WTC11 (cell line): ENCODE results near the gene EMC9. TPM values are rescaled to one million over a fixed set of nuclear protein-coding genes. Genes with fewer than 3 reads are reported as not detected.
A peak's percentile ranks its signal among the peaks of the same experiment; 100 is the strongest.

ENCODE experiments used
- ATAC-seq: fragments of 200-7000 bp; cut with Tn5 transposase; 2 replicates; pipeline ENCODE4 v1.10.0; 2021; ENCODE audit warnings: mild to moderate bottlenecking, moderate library complexity
- CTCF ChIA-PET: fragments of 300-600 bp; sonication (Branson Sonifier 250); formaldehyde crosslinking; loops from one replicate; lab custom pipeline; 2021; ENCODE audit warnings: antibody characterized with exemption; lab: Charles Lee
- POLR2A ChIA-PET: fragments of 350-600 bp; sonication (Branson Sonifier 250); formaldehyde crosslinking; loops from one replicate; lab custom pipeline; 2021; ENCODE audit warnings: antibody characterized with exemption; lab: Charles Lee
- DNase-seq: peaks from one replicate; pipeline ENCODE4 v3.0.0; 2021; ENCODE audit warnings: low spot score
- H3K27ac Mint-ChIP-seq: 2 replicates; pipeline ENCODE4 v1.8.0; 2021; ENCODE audit warnings: mixed read lengths
- H3K27me3 Mint-ChIP-seq: 2 replicates; pipeline ENCODE4 v1.8.0; 2021; ENCODE audit warnings: low read depth, mild to moderate bottlenecking, moderate library complexity, mixed read lengths
- H3K36me3 Mint-ChIP-seq: 2 replicates; pipeline ENCODE4 v1.8.0; 2021; ENCODE audit warnings: mixed read lengths
- H3K4me1 Mint-ChIP-seq: 2 replicates; pipeline ENCODE4 v1.8.0; 2022; ENCODE audit warnings: mixed read lengths
- H3K4me3 Mint-ChIP-seq: 2 replicates; pipeline ENCODE4 v1.8.0; 2021; ENCODE audit warnings: mild to moderate bottlenecking, moderate library complexity, mixed read lengths
- H3K9me3 Mint-ChIP-seq: 2 replicates; pipeline ENCODE4 v1.8.0; 2021; ENCODE audit warnings: mixed read lengths
- AR ChIP-seq: fragments of 250-450 bp; sonication (Bioruptor Pico); IDR thresholded peaks from 2 replicates; pipeline ENCODE4 v1.9.0; 2021; ENCODE audit warnings: mild to moderate bottlenecking
- ATF6 ChIP-seq: sonication (generic); formaldehyde crosslinking; IDR thresholded peaks from 2 replicates; pipeline ENCODE4 v1.8.1; 2023; ENCODE audit warnings: mild to moderate bottlenecking, missing genetic modification reagents
- ELF4 ChIP-seq: sonication (generic); formaldehyde crosslinking; IDR thresholded peaks from 2 replicates; pipeline ENCODE4 v1.8.1; 2022; ENCODE audit warnings: low read depth, mild to moderate bottlenecking, moderate library complexity, missing genetic modification reagents
- ETV6 ChIP-seq: sonication (generic); formaldehyde crosslinking; IDR thresholded peaks from 2 replicates; pipeline ENCODE4 v1.8.1; 2022; ENCODE audit warnings: mild to moderate bottlenecking, missing genetic modification reagents
- FOXJ3 ChIP-seq: sonication (generic); formaldehyde crosslinking; IDR thresholded peaks from 2 replicates; pipeline ENCODE4 v1.9.0; 2021; ENCODE audit warnings: missing genetic modification reagents, mild to moderate bottlenecking, borderline replicate concordance
- FOXP4 ChIP-seq: sonication (generic); formaldehyde crosslinking; IDR thresholded peaks from 2 replicates; pipeline ENCODE4 v1.8.0; 2022; ENCODE audit warnings: mild to moderate bottlenecking, missing genetic modification reagents
- IRF1 ChIP-seq: sonication (generic); formaldehyde crosslinking; IDR thresholded peaks from 2 replicates; pipeline ENCODE4 v1.8.0; 2023; ENCODE audit warnings: missing genetic modification reagents
- KAT7 ChIP-seq: sonication (generic); formaldehyde crosslinking; IDR thresholded peaks from 2 replicates; pipeline ENCODE4 v1.8.1; 2023; ENCODE audit warnings: missing genetic modification reagents, mild to moderate bottlenecking, borderline replicate concordance
- NFATC4 ChIP-seq: fragments of 250-450 bp; sonication (Bioruptor Pico); IDR thresholded peaks from 2 replicates; pipeline ENCODE4 v1.9.0; 2021; ENCODE audit warnings: mild to moderate bottlenecking
- NR2C2 ChIP-seq: sonication (generic); formaldehyde crosslinking; IDR thresholded peaks from 2 replicates; pipeline ENCODE4 v1.8.0; 2022; ENCODE audit warnings: mild to moderate bottlenecking, missing genetic modification reagents
- OVOL2 ChIP-seq: fragments of 250-450 bp; sonication (Bioruptor Pico); IDR thresholded peaks from 2 replicates; pipeline ENCODE4 v1.9.0; 2021; ENCODE audit warnings: mild to moderate bottlenecking, borderline replicate concordance
- PREB ChIP-seq: sonication (generic); formaldehyde crosslinking; IDR thresholded peaks from 2 replicates; pipeline ENCODE4 v1.8.1; 2022; ENCODE audit warnings: mild to moderate bottlenecking, missing genetic modification reagents, moderate library complexity, borderline replicate concordance
- RELA ChIP-seq: sonication (generic); formaldehyde crosslinking; IDR thresholded peaks from 2 replicates; pipeline ENCODE4 v1.8.1; 2022; ENCODE audit warnings: missing genetic modification reagents, mild to moderate bottlenecking, borderline replicate concordance
- SP1 ChIP-seq: sonication (generic); formaldehyde crosslinking; conservative IDR thresholded peaks from 2 replicates; pipeline ENCODE4 v1.8.1; 2022; ENCODE audit warnings: missing genetic modification reagents
- TCF7 ChIP-seq: sonication (generic); formaldehyde crosslinking; IDR thresholded peaks from 2 replicates; pipeline ENCODE4 v1.8.0; 2022; ENCODE audit warnings: mild to moderate bottlenecking, low read depth, missing genetic modification reagents, moderate library complexity
- TEAD4 ChIP-seq: sonication (generic); formaldehyde crosslinking; IDR thresholded peaks from 2 replicates; pipeline ENCODE4 v1.8.0; 2022; ENCODE audit warnings: mild to moderate bottlenecking, missing genetic modification reagents
- TP53 ChIP-seq: sonication (generic); formaldehyde crosslinking; IDR thresholded peaks from 2 replicates; pipeline ENCODE4 v1.8.1; 2023; ENCODE audit warnings: mild to moderate bottlenecking, missing genetic modification reagents
- ZNF138 ChIP-seq: sonication (generic); formaldehyde crosslinking; conservative IDR thresholded peaks from 2 replicates; pipeline ENCODE4 v1.8.1; 2022; ENCODE audit warnings: mild to moderate bottlenecking, moderate library complexity, missing genetic modification reagents
- ZNF219 ChIP-seq: sonication (generic); formaldehyde crosslinking; IDR thresholded peaks from 2 replicates; pipeline ENCODE4 v1.8.0; 2023; ENCODE audit warnings: missing genetic modification reagents, mild to moderate bottlenecking, borderline replicate concordance
- ZNF281 ChIP-seq: sonication (generic); formaldehyde crosslinking; IDR thresholded peaks from 2 replicates; pipeline ENCODE4 v1.8.0; 2023; ENCODE audit warnings: mild to moderate bottlenecking, missing genetic modification reagents
- ZNF317 ChIP-seq: sonication (generic); formaldehyde crosslinking; IDR thresholded peaks from 2 replicates; pipeline ENCODE4 v1.8.1; 2023; ENCODE audit warnings: low read depth, mild to moderate bottlenecking, moderate library complexity, missing genetic modification reagents, borderline replicate concordance
- ZNF416 ChIP-seq: fragments of 250-450 bp; sonication (Bioruptor Pico); IDR thresholded peaks from 2 replicates; pipeline ENCODE4 v1.9.0; 2021; ENCODE audit warnings: mild to moderate bottlenecking, inconsistent platforms
- total RNA-seq: library from RNA; stranded (reverse); gene quantifications from 3 replicates; pipeline ENCODE4 v1.2.3, GENCODE V29; 2021

EMC9 gene
- total RNA-seq, 1 experiment from 2014 or later = 44.4 TPM

- Mint-ChIP-seq H3K9me3 (no peaks in the 10 kb centered on the region), H3K36me3 (peaks cover 33% of the 10 kb centered on the region), H3K27ac (peak within 1 kb of the TSS; percentile 76; the same call in 1 of the 2 replicates), H3K27me3 (no peaks in the 10 kb centered on the region), H3K4me3 (peak within 1 kb of the TSS; percentile 89), H3K4me1 (peaks cover 16% of the 10 kb centered on the region)
- CTCF ChIA-PET = interaction anchor here (0.5 to 3.3 kb wide), 12 partner anchors 17 to 243 kb away, joined by 3 to 24 read pairs (median 4); partner anchors contain the start of genes CHMP4A, DCAF11, IRF9 and MDP1
- ATAC-seq = peak; percentile 88
- POLR2A ChIA-PET = interaction anchor here (0.6 to 1.7 kb wide), 7 partner anchors 20 to 668 kb away, joined by 3 to 11 read pairs (median 7); partner anchors contain the start of genes CHMP4A, DCAF11, IRF9 and MDP1
- peak; percentile 97 for DNase-seq
- TF ChIP-seq FOXP4 (CRISPR knock-in tag) (0 out of 2 replicates have a peak, but pooled peaks have one; percentile 52), ZNF317 (CRISPR knock-in tag) (no peak), ZNF219 (peak; percentile 33; the same call in 1 of the 2 replicates), ZNF416 (no peak), ATF6 (CRISPR knock-in tag) (no peak), PREB (CRISPR knock-in tag) (peak; percentile 88; the same call in 1 of the 2 replicates), TCF7 (CRISPR knock-in tag) (no peak), ETV6 (peak; percentile 47; the same call in 1 of the 2 replicates), ZNF281 (CRISPR knock-in tag) (no peak), AR (CRISPR knock-in tag) (no peak), RELA (CRISPR knock-in tag) (0 out of 2 replicates have a peak, but pooled peaks have one; percentile 55), KAT7 (CRISPR knock-in tag) (0 out of 2 replicates have a peak, but pooled peaks have one; percentile 59), FOXJ3 (CRISPR knock-in tag) (no peak), ELF4 (CRISPR knock-in tag) (no peak), NR2C2 (CRISPR knock-in tag) (no peak), OVOL2 (no peak), NFATC4 (CRISPR knock-in tag) (no peak), SP1 (CRISPR knock-in tag) (peak; percentile 88), TP53 (CRISPR knock-in tag) (peak; percentile 84), ZNF138 (peak; percentile 72; the same call in 1 of the 2 replicates), TEAD4 (CRISPR knock-in tag) (no peak), IRF1 (no peak; the same call in 1 of the 2 replicates)
These were observed 47.1 kb upstream of the EMC9 start, which contains the start of gene IPO4 for GRCh38 chr14:24188251-24189058. TSS of gene IPO4 (minus strand) at chr14:24188816. CDS start at chr14:24188787, 29 bp downstream.
